K562 (cell line): ENCODE results near the gene DPEP3. TPM values are rescaled to one million over a fixed set of nuclear protein-coding genes. Genes with fewer than 3 reads are reported as not detected.

Experiments
- CBFB ChIP-seq: sonication (generic); formaldehyde crosslinking; IDR thresholded peaks from 2 replicates; pipeline ENCODE4 v1.4.0; 2020; ENCODE audit warnings: mild to moderate bottlenecking, missing genetic modification reagents
- EGR1 ChIP-seq: fragments of 450-650 bp; conservative IDR thresholded peaks from 2 replicates; pipeline ENCODE4 v1.6.1; 2017; ENCODE audit warnings: mild to moderate bottlenecking
- FOXK2 ChIP-seq, 2 experiments: fragments of 450-650 bp; IDR thresholded peaks in 1 of 2; conservative IDR thresholded peaks in 1 of 2; 2 replicates each; pipeline ENCODE4 v1.6.1; 2016; ENCODE audit warnings: low read depth in 2 of 2, mild to moderate bottlenecking in 1 of 2
- NFRKB ChIP-seq: fragments of 450-650 bp; IDR thresholded peaks from 2 replicates; pipeline ENCODE4 v1.6.1; 2016; ENCODE audit warnings: low read depth
- PHF8 ChIP-seq: fragments of 200-600 bp; sonication (generic); IDR thresholded peaks from 2 replicates; pipeline ENCODE4 v1.6.1; 2012; ENCODE audit warnings: mixed run types, mild to moderate bottlenecking, inconsistent platforms, low read length, moderate library complexity, borderline replicate concordance
- SIN3B ChIP-seq: fragments of 450-650 bp; IDR thresholded peaks from 2 replicates; pipeline ENCODE4 v1.6.1; 2017; ENCODE audit warnings: low read depth, mild to moderate bottlenecking, moderate library complexity
- SP1 ChIP-seq: sonication (generic); formaldehyde crosslinking; IDR thresholded peaks from 2 replicates; pipeline ENCODE4 v1.8.1; 2022; ENCODE audit warnings: mild to moderate bottlenecking, missing genetic modification reagents
- TAL1 ChIP-seq: fragments of 450-650 bp; IDR thresholded peaks from 2 replicates; pipeline ENCODE4 v1.6.1; 2016; ENCODE audit warnings: mild to moderate bottlenecking
- ZBTB40 ChIP-seq, 2 experiments: fragments of 450-650 bp in 1 of 2; sonication (generic) in 1 of 2; formaldehyde crosslinking in 1 of 2; IDR thresholded peaks; 2 replicates each; pipeline versions ENCODE4 v1.7.1 to v1.9.0; 2016 to 2022; ENCODE audit warnings: inconsistent platforms in 1 of 2, mild to moderate bottlenecking in 1 of 2, missing genetic modification reagents in 1 of 2
- ZMIZ1 ChIP-seq, 2 experiments: fragments of 150-350 bp in 1 of 2; IDR thresholded peaks; 2 replicates each; pipeline ENCODE4 v1.6.1; 2012 to 2016; ENCODE audit warnings: low read depth in 2 of 2, low read length in 2 of 2, mild to moderate bottlenecking in 1 of 2, moderate library complexity in 1 of 2
- ZNF384 ChIP-seq: IDR thresholded peaks from 2 replicates; pipeline ENCODE4 v1.6.1; 2012; ENCODE audit warnings: low read depth, low read length, improper control_type of control experiment
- ZNF395 ChIP-seq: fragments of 200-800 bp; sonication (Bioruptor generic); IDR thresholded peaks from 2 replicates; pipeline ENCODE4 v1.6.1; 2017; ENCODE audit warnings: missing genetic modification characterization, missing compliant biosample characterization
- polyA plus RNA-seq, 8 experiments: library from polyadenylated mRNA; depleted of rRNA in 4 of 8; stranded (reverse) in 5 of 8; unstranded in 3 of 8; fragments of >200 nt; fragmentation: Nextera tagmentation in 2 of 8; fragmentation: Illumina TruSeq in 1 of 8; extraction: Ambion mirVana in 2 of 8; extraction: Trizol in 1 of 8; gene quantifications; 2 replicates each; pipeline versions ENCODE4 v1.2.1 to v1.2.3, GENCODE V29; 2011 to 2014; ENCODE audit warnings: inconsistent platforms in 1 of 8, missing spikeins in 1 of 8
- total RNA-seq, 7 experiments: library from RNA; depleted of rRNA in 6 of 7; stranded (reverse); fragments of >200 nt in 6 of 7; fragmentation: Illumina TruSeq in 2 of 7; extraction: Trizol in 2 of 7; gene quantifications; 2 replicates each; pipeline versions ENCODE4 v1.2.1 to v1.2.3, GENCODE V29; 2011 to 2021; ENCODE audit warnings: low replicate concordance in 1 of 7

DPEP3 gene
- total and polyA plus RNA-seq, 9 of the 15 experiments (the other 6 are each of a cell fraction or from before 2014, with no cell fraction given) = not detected

DNA sequence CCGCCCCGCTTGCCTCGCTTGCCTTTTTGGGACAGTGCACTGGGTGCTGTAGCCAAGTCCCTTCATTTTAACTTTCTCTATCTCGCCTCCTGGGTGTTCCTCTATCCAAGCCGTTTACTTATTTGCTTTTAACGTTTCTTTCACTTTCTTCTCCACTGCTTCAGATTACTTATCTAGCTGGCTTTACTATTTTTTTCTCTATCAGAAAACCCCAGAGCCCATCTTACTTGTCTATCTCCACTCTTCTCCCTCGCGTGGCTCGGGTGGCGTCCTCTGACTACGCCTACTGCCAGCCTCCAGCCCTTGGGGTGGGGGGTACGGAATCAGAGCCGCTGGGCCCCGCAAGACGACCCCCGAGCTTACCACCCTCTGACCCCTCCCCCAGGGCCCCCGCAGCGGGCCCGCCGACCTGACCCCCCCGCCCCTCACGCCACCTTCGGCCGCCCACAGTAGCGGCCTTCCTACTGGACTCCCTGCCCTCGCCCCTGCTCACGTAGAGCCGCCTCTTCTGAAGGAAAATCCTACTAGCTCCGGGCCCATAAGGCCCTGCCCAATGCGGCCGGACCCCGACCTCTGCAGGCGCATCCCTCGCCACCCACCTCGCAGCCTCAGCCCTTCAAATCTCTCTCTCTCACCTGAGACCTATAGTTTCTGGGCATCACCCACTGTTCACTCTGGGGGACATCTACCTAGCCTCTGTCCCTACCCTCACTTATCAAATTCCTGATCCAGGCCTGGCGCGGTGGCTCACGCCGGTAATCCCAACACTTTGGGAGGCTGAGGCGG lies 10.9 kb downstream of the DPEP3 start (continued):
- no peak for TF ChIP-seq ZMIZ1 (IDR thresholded peaks at IDR 0.05; ENCODE audit: low read depth in 2 of 2, low read length in 2 of 2)
- TF ChIP-seq ZBTB40 (IDR thresholded peaks at IDR 0.05) = peak; percentile 30; the same call in 1 of the 2 replicates
- TF ChIP-seq ZBTB40 (CRISPR knock-in tag; IDR thresholded peaks at IDR 0.05) = no peak
- TF ChIP-seq CBFB = no peak
- no peak for TF ChIP-seq SIN3B
- peak; percentile 74; the same call in 1 of the 2 replicates for TF ChIP-seq ZNF395 (CRISPR knock-in tag)
- 0 out of 2 replicates have a peak, but pooled peaks have one; percentile 57 for TF ChIP-seq NFRKB
- TF ChIP-seq TAL1 = 0 out of 2 replicates have a peak, but pooled peaks have one; percentile 7
- peak; percentile 23; the same call in 1 of the 2 replicates for TF ChIP-seq EGR1
- 0 out of 4 replicates have a peak, but pooled peaks of 1 of the 2 experiments have one; percentile 7 for TF ChIP-seq FOXK2 (conservative IDR thresholded peaks at IDR 0.05 in 1 of 2, IDR thresholded peaks at IDR 0.05 in 1 of 2; ENCODE audit: low read depth in 2 of 2)
- TF ChIP-seq PHF8 = peak; percentile 30; the same call in 1 of the 2 replicates
- peak; percentile 3; the same call in 1 of the 2 replicates for TF ChIP-seq SP1 (CRISPR knock-in tag)
- peak; percentile 68 for TF ChIP-seq ZNF384
